NCI-H345 treated with DMSO at 0.1 percent for 48 hours (cell line): ENCODE data around the gene MAP4K2.

Experiments
- DNase-seq: peaks from one replicate; lab custom pipeline; 2025; ENCODE audit not compliant: unreplicated experiment; lab: John Stamatoyannopoulos, UW

The MAP4K2 gene

DNA sequence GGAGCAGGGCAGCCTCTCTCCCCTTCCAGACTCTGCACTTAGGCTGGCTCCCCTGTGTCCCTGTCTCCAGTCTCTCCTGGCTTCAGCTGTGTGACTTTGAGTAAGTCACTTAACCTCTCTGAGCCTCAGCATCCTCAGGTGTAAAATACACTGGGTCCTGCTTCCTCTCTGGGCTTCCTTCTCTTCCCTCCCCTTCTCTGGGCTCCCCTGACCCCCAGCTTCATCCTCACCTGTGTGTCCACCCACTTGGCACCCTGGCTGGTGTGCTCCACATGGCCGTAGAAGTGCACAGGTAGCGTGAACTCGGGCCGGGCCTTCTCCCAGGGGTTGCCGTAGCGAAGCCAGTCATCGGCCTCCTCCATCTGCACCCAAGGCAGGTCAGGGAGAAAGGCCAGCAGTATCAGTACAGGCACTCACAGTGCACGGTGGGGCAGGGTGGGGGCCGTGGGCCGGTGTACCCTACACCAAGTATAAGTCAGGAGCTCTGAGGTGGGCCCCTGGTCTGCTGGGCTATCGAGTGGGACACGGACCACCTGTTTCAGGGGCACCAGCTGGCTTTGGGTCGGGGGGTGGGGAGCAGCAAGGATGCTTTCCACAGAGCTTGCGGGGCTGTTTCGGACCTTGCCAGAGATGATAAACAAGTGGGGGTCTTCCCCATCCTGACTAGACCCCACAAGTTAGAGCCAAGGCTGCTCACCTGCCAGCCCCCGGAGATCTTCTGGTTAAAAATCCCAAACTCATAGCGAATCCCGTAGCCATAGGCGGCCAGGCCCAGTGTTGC lies 45.3 kb downstream of the MAP4K2 start:
- DNase-seq = no peak

DNA sequence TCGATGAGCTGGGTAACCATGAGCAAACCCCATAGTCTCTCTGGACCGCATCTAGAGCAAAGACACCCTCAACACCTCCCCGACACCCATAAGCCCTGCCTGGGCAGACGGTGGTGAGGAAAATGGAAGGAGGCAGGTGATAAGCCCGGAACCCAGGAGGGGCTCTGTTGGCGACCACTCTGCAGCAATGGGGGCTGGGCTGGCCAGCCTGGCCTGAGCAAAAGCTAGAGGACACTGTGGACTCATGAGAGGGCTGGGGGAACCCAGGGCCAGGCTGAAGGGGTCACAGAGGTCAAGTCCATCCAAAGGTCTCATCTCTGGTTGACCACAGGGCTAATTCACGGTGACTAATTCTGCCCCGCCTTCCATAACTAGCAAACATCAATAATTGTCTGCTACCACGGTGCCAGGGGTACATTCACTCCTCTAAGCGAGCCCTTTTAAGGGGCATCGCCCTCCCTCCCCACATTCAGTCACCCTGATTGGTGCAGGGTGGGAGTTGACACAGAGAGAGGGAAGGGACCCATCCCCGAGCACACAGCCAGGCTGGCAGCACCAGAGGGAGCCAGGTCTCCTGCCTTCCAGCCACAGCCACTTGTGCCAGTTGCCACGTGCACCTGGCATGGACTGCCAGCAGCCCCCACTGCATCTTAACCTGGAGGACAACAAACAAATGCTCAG lies 47.2 kb downstream of the MAP4K2 start:
- DNase-seq = no peak

DNA sequence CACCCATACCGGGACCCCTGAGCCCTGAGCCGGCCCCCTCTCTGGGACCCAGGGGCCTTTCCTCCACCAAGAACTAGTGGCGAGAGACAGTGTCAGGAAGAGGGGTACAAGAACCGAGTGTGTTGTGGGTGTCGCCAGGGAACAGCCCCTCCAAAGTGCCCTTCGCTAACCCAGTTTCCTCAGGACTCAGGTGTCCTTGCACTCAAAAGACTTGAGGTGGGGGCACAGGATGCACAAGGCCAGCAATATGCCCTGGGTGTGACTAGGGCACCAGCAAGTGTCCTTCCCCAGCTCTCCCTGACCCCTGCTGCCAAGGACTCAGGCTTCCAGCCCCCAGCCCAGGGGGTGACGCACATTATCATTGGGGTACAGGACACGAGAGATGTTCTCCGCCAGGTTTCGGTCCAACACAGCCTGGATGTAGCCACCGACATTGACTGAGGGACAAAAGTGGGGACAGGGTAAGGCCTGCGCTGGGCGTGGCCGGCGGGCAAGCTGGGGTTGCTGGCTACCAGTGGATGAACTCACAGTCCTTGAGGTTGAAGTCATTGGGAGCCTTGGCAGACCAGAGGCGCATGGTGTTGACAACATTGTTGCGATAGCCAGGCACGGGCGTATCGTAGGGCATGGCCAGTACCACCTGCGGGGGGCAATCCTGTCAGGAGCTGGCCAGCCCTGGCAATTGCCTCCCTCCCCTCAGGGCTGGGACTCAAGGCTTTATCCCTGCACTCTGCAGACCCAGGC lies 47.9 kb downstream of the MAP4K2 start:
- DNase-seq = no peak

DNA sequence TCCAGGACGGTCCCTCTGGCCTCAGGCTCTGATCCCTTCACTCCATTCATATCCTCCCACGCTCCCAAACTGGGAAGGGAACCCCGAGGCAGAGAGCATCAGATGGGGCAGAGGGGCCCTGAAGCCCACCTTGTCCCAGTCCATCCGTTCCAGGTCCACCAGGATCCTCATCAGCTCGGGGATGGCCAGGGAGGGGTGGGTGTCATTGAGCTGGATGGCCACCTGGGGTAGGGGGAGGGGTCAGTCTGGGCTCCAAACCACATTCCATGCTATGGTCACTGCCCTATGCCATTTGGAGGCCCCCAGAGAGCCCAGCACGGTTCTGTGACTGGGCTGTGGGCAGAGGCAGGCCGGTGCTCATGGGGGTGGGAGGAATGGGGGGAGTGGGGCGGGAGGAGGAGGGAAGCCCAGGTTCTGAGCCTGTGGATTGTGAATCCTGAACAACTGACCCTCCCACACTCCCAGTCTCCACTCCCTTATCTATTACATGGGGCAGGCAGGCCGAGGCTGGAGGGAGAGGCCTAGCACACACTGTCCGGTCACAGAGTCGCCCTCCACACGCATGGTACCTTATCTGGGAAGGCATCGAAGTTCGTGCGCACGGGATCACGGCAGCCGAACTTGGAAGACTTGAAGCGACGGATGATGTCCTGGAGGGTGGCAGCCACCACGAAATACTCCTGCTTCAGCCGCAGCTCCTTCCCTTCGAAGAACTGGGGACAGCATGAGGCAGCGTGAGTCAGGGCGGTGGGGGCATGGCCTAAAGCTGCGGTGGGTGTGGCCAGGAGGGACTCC lies 48.7 kb downstream of the MAP4K2 start:
- no peak for DNase-seq

DNA sequence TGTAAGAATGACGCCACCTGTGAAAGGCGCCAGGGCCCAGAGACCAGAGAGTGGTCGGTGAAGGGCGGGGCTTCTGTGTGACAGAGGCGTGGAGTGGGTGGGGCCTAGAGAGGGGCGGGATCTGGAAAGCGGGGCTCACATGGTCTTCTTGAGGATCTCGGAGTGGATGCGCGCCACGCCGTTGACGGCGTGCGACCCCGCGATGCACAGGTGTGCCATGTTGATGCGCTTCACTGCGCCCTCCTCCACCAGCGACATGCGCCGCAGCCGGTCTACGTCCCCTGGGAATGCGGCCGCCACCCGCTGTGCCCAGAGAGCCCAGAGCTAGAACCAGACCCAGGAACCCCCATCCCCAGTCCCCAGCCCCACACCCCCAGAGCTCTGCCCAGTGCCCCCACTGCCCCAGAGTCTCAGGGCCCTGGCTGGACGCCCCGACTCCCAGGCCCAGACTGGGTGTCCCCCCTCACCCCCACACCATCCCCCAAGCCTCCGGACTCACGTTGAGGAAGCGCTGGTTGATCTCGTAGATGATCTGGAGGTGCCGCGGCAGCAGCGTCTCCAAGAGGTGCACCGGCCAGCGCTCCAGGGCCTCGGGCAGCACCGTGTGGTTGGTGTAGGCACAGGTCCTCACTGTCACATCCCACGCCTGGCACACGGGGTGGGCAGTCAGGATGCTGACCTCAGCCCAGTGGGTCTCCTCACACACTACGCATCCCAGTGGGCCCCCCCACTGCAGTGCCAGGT lies 49.5 kb downstream of the MAP4K2 start:
- no peak for DNase-seq

DNA sequence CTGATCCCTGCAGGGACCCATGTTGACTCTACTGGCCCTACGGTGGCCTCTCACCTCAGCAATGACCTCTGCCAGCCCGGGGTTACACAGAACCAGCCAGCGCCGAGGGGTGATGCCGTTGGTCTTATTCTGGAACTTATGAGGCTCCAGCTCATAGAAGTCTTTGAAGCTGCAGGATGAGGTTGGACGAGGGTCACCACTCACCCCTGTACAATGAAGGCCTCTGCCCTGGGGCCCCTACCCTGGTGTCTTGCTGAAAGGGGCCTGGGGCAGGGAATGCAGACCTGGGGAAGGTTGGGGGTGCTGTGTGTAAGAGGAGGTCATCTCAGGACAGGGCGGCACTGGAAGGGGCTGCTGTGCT lies 50.0 kb downstream of the MAP4K2 start:
- DNase-seq = no peak

DNA sequence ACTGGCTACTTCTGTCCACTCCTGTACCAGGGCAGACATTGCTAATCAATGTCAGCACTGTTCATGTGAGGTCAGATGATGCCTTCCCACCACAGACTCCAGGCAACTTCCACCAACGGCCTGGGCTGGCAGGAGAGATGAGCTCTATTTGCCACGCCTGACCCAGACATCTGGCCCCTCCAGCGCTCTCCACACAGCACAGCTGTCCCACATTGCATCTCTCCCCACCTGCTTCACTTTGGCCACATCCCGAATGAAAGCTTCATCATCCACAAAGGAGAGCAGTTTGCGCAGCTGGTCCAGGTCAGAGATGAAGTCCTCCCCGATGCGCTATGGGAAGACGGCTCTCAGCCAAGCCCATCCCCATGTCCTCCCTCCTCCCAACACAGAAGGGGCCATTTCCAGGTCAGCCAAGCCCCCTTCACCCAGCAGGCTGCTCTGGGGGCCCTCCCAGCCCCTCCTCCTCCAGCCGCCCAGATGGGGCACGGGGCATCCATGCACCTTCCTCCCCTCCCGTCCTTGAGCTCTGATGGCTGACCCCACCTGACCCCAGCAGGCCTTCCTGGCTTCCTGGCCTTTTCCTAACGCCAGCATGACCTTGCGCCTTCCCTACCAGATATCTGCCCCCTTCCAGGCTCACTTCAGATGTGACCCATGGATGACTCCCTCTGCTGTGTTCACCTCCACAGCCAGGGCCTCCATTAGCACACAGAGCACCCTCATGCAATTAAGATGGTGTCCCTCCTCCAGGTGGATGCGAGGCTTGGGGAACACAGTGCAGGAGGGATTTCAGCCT lies 50.6 kb downstream of the MAP4K2 start:
- no peak for DNase-seq

DNA sequence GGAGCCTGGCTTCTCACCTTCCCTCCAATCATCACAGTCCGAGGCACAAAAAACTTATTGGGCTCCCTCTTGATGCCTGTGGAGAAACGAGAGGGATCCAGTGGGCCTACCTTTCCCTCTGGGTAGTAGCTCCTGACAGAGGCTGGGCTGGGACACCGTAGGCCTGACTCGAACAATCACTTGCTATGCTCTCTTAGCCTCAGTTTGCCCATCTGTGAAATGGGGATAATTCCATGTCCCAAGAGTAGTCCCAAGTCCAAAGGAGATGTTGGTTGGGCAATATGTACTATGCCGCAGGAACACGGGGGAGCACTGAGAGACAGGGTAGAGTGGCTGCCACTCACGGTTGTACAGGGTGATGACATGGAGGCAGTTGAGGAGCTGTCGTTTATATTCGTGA lies 51.4 kb downstream of the MAP4K2 start:
- DNase-seq = no peak

DNA sequence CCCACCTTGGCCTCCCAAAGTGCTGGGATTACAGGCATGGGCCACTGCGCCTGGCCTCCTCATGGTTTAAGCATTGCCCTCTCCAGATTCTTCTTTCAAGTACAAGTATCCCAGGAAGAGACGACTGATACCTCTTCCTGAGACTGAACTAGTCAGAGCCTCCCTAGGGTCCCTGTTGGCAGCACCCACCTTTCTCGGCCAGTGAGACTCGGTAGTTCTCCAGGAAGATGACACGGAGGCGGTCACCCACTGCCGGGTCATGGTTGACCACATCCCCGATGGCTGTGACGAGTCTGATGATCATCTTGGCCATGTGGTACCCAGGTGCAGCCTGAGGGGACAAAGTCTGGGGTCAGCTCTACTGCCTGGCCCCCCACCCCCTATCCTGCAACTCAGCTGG lies 51.9 kb downstream of the MAP4K2 start:
- no peak for DNase-seq

DNA sequence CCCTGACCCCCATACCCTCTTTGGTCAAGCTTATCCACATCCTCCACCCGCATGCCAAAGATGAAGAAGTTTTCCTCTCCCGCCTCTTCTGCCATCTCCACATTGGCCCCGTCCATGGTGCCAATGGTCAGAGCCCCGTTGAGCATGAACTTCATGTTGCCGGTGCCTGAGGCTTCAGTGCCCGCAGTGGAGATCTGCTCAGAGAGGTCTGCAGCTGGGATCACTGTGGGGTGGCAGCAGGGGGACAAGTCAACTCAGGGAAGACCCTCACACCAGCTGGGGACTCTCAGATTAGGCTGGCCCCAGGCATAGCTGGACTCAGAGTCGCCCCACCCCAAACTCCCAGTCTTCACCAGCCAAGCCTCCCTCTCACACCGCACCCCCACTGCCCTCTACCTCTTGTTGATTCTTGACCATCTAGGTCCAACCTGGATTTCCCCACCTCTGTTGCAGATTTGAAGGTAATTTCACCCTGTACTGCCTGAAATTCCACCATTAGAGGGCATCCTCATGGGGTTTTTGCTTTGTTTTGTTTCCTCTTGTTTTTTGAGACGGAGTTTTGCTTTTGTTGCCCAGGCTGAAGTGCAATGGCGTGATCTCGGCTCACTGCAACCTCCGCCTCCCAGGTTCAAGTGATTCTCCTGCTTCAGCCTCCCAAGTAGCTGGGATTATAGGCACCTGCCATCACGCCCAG lies 52.5 kb downstream of the MAP4K2 start:
- no peak for DNase-seq

DNA sequence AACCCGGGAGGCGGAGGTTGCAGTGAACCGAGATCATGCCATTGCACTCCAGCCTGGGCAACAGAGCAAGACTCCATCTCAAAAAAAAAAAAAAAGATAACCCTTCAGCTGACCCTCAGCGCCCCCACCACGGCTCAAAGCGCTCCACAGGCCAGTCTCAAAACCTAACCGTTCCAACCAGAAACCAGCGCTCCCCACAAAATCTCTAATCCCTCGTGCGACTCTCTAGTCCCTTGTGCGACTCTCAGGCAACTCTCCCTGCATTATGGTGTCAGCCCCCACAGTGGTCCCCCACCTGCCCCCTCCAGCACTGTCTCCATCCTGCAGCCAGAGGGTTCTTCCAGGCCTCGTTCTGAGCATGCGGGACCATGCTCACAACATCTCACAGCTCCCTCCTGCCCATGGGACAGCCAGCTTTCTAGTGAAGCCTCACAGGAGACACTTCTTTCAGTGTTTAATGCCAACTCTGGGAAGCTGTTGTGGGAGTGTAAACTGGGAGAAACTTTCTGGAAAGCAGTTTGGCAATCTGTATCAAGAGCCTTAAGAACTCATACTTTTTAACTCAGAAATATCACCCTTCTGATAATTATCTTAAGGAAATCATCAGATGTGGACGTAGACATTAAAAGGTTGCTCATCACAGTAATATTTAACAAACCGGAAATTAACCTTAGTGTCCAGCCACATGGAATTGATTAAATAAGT lies 54.9 kb downstream of the MAP4K2 start:
- no peak for DNase-seq

DNA sequence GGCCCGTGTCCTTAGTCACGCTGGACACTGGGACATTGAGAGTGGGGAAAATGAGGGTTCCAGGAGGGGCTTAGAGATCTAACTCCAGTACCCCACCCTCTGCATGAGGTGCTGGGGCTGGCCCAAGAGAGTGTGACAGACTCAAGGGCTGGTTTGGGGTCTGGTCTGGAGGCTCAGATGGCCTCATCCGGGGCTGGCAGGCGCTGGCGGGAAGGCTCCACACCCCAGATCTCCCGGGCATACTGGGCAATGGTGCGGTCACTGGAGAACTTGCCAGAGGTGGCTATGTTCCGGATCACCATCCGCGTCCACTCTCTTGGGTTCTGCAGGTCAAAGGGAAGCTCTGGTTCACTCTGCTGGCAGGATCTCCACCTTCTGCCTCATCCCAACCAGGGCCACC lies 56.5 kb downstream of the MAP4K2 start:
- no peak for DNase-seq

DNA sequence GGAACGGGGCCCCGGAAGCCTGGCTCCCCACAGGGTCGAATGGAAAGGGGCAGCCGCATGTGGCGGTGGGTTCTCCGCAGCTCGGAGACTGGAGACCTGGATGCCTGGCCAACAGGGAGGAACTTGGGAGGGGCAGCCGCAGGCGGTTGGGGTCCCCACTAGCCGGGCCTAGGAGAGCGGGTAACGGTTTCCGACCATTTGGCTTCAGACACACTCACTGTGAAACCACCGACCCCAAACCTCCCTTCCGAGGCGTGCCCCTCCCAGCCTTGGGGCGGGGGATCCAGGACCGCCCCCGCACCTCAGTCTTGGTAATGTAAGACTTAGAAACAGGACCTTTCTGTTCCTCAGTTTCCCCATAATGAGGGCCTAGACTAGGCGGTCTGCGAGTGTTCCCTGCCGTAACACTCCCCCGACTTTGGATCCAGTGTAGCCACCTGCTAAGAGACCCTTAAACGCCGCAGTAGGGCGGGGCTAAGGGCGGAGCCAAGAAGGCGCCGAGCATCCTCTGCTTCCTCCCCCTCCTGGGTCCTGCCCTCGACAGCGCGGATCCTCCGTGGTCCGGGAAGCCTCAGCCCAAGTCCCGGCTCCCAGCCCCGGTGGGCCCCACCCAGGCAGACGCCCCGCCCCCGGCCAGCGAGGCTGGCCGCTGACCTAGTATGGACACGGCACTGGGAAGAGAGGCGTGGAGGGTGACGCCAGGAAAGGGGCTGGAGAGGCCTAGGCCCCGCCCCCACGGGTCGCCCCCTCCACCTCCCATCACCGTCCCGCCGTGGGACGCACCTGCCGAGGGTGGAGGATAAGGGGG lies 57.3 kb downstream of the MAP4K2 start:
- no peak for DNase-seq

DNA sequence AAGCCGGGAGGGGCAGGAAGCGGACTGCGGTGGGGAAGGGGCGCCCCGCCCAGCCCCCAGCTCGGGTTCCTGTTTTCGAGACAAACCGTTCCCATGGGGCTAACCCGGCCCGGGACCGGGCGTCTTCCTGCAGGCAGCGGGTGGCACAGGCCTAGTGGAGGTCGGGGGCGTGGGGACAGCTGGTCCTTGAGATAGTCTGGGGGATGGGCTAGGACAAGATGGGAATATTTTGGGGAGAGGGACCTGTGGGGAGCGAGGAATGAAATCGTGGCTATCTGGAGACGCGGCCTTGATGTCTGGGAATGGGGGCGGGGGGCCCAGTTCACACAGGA lies 57.9 kb downstream of the MAP4K2 start:
- DNase-seq = no peak

DNA sequence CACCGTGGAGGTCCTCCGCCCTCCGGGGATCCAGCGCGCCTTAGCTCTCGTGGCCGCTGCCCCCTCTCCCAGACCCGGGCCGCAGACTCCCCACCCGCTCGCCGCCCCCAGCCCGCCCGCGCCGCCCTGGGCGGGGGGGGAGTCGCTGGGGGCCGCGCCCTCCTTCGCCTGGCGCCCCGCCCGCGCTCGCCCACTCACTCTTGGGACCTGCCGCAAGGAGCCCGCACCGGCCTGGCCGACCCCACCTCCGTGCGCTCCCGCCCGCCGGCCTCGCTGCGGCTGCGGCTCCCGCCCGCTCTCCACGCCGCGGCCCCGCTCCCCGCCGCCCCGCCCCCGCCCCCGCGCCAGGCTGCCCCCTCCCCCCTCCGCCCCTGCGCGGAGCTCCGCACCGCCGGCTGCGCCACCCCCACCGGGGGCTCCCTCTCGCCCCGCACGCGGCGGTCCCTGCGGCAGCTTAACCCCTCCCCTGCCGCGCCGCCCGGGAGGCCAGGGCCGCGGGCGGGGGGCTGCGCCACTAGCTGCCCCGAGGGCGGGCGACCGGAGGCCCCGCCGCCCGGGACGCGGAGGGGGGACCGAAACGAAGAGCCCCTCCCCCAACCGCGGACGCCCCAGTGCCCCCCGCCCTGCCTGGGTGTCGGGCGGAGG lies 58.3 kb downstream of the MAP4K2 start:
- no peak for DNase-seq

DNA sequence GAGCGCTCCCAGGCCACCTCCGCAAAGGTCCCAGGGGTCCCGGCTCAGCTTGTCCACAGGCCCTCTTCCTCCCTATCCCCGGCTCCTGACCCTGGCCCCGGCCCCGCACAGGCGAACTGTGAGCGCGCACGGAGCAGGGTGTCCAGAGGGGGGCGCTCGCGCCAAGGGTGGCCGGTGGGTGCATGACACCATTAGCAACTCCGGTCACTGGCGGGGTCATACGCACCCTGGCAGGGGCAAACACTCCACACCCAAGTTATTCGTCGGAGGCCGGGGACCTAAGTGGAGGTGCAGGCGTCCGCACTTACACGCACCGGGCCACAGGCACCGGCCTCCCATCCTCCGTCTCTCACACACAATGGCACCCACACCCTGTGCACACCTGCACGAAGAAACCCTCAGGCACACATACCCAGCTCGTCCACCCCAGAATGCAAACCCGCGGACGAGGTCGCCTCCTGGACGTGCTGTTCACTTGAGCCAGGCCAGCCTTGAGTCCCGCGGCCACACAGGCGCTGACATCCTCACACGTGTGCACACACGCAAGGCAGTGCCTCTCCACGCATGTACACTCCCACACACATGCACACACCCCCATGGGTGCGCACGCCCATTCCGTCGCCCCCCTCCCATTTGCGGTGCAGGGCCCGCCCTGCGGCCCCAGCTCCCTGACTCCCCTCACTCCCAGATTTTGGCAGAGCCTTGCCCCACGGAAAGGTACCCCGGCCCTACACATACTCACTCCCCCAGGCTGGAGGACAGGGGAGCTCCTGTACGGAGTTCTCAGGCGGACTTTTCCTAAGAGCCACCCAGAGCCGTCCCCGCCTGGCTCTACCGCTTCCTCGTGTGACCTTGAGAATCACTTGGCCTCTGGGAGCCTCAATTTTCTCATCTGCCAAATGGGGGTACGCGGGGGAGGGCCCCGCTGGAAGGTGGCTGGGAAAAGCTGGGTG lies 59.1 kb downstream of the MAP4K2 start, which contains the start of gene RASGRP2:
Gene RASGRP2 (minus strand): TSS at position 552 of the 953 bp plus-strand sequence. CDS start 1,276 bp downstream, outside the sequence.
- no peak for DNase-seq
